Mucosa of rectum (tissue), 2 donors: ENCODE data around the gene AMBRA1.
A peak's percentile ranks its signal among the peaks of the same experiment; 100 is the strongest.

Experiments used
- H3K27ac ChIP-seq, 2 donors: one replicate each; pipeline ENCODE4 v1.7.0; 2013; ENCODE audit warnings: inconsistent platforms in 2 of 2, low read depth in 2 of 2, low read length in 2 of 2
- H3K27me3 ChIP-seq, 2 donors: one replicate each; pipeline ENCODE4 v1.7.0; 2013; ENCODE audit warnings: low read length in 2 of 2; ENCODE audit not compliant: control insufficient read depth in 2 of 2, insufficient read depth in 2 of 2
- H3K36me3 ChIP-seq, 2 donors: one replicate each; pipeline ENCODE4 v1.7.0; 2013; ENCODE audit warnings: low read length in 2 of 2; ENCODE audit not compliant: control insufficient read depth in 2 of 2, insufficient read depth in 2 of 2
- H3K4me1 ChIP-seq, 2 donors: one replicate each; pipeline ENCODE4 v1.7.0; 2013; ENCODE audit warnings: low read length in 2 of 2, mild to moderate bottlenecking in 1 of 2; ENCODE audit not compliant: control insufficient read depth in 2 of 2, insufficient read depth in 2 of 2
- H3K4me3 ChIP-seq, 2 donors: one replicate each; pipeline ENCODE4 v1.7.0; 2013; ENCODE audit warnings: low read length in 2 of 2
- H3K9ac ChIP-seq, 2 donors: one replicate each; pipeline ENCODE4 v1.7.0; 2013; ENCODE audit warnings: low read length in 2 of 2, low read depth in 1 of 2, mild to moderate bottlenecking in 1 of 2
- H3K9me3 ChIP-seq, 2 donors: one replicate each; pipeline ENCODE4 v1.7.0; 2013; ENCODE audit warnings: low read length in 2 of 2; ENCODE audit not compliant: control insufficient read depth in 2 of 2
- donor health status: healthy.
- donor health status: Normal muscosa, but diverticular disease.

Gene AMBRA1

DNA sequence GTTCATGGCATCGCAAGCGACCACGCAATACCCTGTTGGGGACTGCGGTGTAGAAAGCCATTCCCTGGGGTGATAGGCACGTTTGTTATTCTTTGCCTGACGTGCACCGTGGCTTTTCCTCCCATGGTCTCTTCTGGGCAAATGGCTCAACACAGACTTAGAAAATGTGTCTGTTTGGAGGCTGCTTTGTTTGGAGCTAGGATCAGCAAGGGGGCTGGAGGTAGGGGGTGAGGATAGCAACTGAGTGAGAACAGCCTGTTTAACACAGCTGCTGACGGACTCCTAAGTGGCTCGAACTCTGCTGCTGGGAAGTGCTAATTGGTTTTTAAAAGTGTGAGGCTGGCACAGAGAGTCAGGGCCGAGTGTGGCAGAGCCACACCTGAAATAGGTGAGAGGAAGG is 186.2 kb downstream of the AMBRA1 start:
- no peak overlapping the region for H3K27ac ChIP-seq
- no peaks in the 10 kb centered on the region for H3K4me1 ChIP-seq
- no peak overlapping the region for H3K9ac ChIP-seq
- no peaks in the 10 kb centered on the region for H3K27me3 ChIP-seq
- H3K9me3 ChIP-seq, result no peaks in the 10 kb centered on the region
- H3K36me3 ChIP-seq, result peaks cover 41 to 54% of the 10 kb centered on the region in 2 donors
- H3K4me3 ChIP-seq, result no peak overlapping the region

DNA sequence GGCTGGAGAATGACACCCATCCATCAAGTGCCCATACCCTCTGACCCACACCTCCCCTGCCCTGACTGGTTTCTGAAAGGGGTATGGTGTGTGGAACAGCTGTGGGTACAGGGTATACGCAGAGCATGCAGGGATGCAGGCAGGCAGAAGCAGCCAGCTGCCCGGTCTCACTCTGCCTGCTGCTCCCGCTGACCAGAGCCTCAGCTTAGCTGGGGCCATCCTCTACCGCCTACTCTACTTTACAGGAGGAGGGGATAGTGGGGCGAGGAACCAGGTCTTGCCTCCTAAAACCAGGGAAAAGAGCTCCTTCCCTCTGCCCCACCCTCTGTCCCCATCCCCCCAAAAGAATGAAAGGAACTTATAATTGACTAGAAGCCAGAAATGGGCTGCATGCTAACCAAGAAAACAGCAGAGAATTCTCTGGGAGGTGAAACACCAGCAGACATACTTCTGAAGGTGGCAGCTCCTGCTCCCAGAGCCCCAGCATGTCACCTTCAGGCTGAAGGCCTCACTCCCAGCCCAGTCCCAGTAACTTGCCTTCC is 189.3 kb downstream of the AMBRA1 start:
- H3K27ac ChIP-seq, result no peak overlapping the region
- no peak overlapping the region for H3K9ac ChIP-seq
- no peaks in the 10 kb centered on the region for H3K9me3 ChIP-seq
- H3K27me3 ChIP-seq, result no peaks in the 10 kb centered on the region
- H3K36me3 ChIP-seq, result peaks cover 34 to 57% of the 10 kb centered on the region in 2 donors
- H3K4me3 ChIP-seq, result no peak overlapping the region
- no peaks in the 10 kb centered on the region for H3K4me1 ChIP-seq

DNA sequence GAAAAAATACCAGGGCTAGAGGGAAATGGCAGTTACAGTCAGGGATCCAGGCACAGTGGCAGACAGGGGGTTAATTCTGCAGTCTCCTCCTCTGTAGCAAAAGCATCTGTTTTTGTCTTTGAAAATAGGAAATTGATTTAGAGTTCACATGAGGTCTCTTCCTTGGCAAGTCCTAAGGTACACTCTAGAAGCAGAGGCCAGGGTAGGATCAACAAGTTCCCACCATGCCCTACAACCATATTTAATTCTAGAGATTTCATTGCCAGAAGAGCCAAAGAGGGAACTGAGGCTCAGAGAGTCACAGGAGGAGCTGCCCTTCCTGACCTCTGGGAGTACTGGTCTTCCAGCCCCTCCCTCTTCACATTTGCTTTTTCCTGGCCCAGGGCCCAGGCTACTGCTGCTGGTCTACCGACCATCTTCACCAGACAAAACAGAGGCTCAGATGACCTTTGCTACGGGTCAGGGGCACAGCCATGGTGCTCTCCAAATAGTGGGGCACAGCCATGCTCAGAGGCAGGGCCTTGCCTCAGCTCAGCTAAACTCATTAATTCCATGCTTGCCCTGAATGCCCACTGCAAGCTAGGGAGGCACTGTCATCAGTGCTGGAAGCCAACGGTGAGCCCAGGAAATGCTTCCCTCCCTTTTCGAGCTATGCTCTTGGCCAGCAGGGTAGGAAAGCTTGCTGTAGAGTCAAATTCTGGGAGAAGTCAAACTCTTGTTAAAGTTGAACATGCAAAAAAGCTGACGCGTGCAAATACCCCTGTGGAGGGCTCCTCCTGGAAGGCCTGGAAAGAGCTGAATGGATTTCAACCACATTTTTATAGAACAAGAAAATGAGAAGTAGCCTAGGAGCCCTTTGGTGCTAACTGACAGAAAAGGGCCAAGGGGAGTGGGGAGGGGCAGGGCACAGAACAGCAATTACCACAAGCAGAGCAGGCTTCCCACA is 190.6 kb downstream of the AMBRA1 start:
- Histone ChIP-seq H3K27ac (no peak overlapping the region), H3K4me3 (no peak overlapping the region), H3K4me1 (no peaks in the 10 kb centered on the region), H3K9me3 (no peaks in the 10 kb centered on the region), H3K36me3 (peaks cover 25 to 50% of the 10 kb centered on the region in 2 donors), H3K9ac (no peak overlapping the region), H3K27me3 (no peaks in the 10 kb centered on the region)

DNA sequence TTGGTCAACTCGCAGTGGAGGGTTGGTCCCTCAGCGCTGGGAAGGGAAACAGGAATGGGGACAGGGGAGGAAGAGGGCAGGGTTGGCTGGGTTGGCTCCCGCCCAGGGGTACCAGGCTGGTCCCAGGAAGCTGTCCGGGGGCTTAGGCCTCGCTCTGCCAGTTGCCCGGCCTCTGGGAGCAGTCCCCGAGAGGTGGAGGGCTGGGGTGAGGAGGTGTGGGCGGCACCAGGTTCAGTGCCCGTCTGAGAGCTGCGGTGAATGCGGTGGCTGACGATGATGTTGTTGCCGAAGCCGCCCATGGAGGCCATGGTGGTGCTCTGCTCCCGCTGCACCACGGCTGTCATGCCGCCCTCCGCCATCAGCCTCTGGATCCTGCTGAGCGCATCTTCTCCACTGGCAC is 196.3 kb downstream of the AMBRA1 start:
- Histone ChIP-seq H3K27me3 (peaks cover 0 to 3% of the 10 kb centered on the region in 2 donors), H3K9ac (no peak overlapping the region), H3K27ac (no peak overlapping the region), H3K9me3 (no peaks in the 10 kb centered on the region), H3K4me3 (no peak overlapping the region), H3K4me1 (peaks cover 3 to 7% of the 10 kb centered on the region in 2 donors), H3K36me3 (peaks cover 15 to 36% of the 10 kb centered on the region in 2 donors)

DNA sequence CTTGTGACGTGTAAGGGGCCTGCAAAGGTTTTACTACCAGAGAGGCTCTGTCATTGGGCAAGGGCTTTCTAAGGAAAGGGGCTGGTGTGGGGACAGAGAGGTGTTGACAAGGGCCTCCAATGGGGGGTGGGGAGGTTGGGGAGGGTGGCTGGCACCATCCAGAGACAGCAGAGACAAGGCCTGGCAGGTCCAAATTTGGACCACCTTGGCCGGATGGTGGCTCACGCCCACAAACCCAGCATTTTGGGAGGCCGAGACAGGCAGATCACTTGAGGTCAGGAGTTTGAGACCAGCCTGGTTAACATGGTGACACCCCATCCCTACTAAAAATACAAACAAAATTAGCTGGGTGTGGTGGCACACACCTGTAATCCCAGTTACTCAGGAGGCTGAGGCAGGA is 200.1 kb downstream of the AMBRA1 start:
- H3K27me3 ChIP-seq, result peaks cover 20 to 21% of the 10 kb centered on the region in 2 donors
- no peak overlapping the region for H3K27ac ChIP-seq
- H3K4me3 ChIP-seq, result no peak overlapping the region
- peaks cover 10 to 24% of the 10 kb centered on the region in 2 donors for H3K4me1 ChIP-seq
- peaks cover 15 to 22% of the 10 kb centered on the region in 2 donors for H3K36me3 ChIP-seq
- H3K9me3 ChIP-seq, result no peaks in the 10 kb centered on the region
- H3K9ac ChIP-seq, result no peak overlapping the region

DNA sequence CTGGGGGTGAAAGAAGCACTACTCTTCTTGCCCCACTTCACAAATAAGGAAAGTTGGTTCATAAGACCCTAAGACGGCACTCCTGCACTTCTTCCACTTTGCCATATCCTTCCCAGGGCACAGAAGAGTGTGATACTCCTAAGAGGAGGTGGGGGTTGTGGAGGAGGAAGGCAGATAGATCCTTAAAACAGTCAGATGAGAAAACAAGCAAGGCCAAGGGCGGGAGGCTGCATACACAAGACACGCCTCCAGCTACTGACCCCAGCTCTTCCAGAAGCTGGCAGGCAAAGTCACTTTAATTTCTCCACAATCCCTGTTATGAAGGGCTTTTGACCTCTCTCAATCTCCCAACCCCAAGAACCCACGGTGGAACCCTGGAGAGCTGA is 200.6 kb downstream of the AMBRA1 start:
- Histone ChIP-seq H3K27ac (no peak overlapping the region), H3K27me3 (peaks cover 25 to 27% of the 10 kb centered on the region in 2 donors), H3K9me3 (no peaks in the 10 kb centered on the region), H3K4me3 (no peak overlapping the region), H3K36me3 (peaks cover 15 to 22% of the 10 kb centered on the region in 2 donors), H3K4me1 (peaks cover 10 to 24% of the 10 kb centered on the region in 2 donors), H3K9ac (no peak overlapping the region)

DNA sequence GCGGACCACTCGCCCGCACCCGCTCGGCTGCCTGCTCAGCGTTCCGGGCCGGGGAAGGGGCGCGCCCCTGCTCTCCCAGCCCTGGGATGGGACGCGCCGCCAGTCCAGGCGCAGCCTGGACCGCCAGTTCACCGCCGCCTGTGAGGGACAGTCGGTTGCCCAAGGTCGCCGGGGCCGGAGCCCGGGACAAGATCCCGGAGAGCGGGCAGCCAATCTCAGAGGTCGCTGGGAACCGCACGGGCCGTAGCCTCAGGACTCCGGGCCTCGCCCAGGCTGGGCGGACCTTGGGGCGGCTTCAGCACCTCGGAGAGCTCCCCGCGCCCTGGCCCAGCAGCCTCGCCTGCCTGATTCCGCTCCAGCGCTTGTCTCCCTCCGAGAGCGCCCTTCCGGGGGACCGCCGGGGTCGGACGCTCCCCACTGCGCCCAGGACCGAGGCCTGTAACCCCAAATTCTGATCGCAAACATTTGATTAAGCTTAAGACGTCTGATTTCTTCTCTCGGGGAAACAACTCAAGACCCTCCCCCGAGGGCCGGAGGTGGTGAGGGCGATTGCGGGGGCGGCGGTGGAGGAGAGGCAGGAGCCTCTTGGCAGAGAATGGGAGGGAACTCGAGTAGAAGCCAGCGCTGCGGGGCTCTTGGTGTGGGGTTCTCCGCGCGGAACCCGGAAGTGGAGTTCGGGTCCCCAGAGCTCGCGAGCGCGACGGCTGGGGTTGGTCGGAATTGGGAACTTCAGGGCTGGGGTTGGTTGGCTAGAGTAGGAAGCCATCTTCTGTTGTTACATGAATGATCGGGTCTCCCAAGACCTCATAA is 201.2 kb downstream of the AMBRA1 start:
- Histone ChIP-seq H3K4me3 (peak overlapping the region; percentile 26 to 35), H3K9me3 (no peaks in the 10 kb centered on the region), H3K36me3 (peaks cover 9 to 16% of the 10 kb centered on the region in 2 donors), H3K27me3 (peaks cover 30 to 32% of the 10 kb centered on the region in 2 donors), H3K27ac (no peak overlapping the region), H3K9ac (no peak overlapping the region), H3K4me1 (peaks cover 10 to 24% of the 10 kb centered on the region in 2 donors)

DNA sequence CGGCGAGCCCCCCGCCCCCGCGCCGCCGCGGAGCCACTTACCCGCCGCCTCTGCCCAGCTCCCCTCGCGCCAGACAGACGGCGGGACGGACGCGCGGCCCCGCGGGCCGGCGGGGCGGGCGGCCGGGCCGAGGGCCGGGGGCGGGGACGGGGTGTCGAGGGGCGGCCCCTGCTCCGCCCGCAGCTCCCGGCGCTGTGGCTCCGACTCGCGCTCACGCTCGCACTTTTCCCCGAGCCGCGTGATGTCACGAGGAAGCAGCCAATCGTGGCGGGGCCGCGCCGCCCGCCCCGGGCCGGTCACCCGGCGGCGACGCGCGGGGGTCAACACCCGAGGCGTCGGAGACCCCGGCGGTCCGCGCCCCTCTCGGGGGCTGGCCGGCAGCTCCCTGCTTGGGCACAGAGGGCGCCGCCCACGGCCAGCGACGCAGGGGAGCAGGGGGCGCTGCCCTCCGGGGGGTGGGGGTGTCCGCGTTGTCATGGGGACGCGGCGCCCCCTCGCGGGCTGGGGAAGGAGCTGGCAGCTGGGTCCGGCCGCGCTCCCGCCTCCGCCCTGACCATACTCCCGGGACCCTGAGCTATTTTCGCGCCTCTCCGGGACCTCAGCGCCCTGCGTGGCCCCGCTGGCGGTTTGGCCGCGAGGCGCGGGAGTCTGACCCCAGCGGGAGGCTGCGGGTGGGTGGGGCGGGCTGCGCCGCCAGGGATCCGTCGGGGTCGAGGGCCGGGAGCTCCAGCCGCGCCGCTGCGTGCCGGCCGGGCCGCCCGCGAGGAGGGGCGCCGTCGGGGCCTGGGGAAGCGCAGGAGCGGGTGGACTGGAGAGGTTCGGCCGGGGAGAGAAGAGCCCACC is 202.0 kb downstream of the AMBRA1 start, which contains the start of gene CHRM4:
CHRM4 (minus strand) TSS at position 199 of the 843 bp plus-strand sequence. CDS start 5,219 bp downstream, outside the sequence.
- Histone ChIP-seq H3K4me1 (peaks cover 10 to 24% of the 10 kb centered on the region in 2 donors), H3K27me3 (peaks cover 34 to 40% of the 10 kb centered on the region in 2 donors), H3K4me3 (peak within 1 kb of the TSS; percentile 26 to 46), H3K9ac (no peak within 1 kb of the TSS), H3K27ac (no peak within 1 kb of the TSS), H3K9me3 (no peaks in the 10 kb centered on the region), H3K36me3 (peaks cover 3 to 8% of the 10 kb centered on the region in 2 donors)

DNA sequence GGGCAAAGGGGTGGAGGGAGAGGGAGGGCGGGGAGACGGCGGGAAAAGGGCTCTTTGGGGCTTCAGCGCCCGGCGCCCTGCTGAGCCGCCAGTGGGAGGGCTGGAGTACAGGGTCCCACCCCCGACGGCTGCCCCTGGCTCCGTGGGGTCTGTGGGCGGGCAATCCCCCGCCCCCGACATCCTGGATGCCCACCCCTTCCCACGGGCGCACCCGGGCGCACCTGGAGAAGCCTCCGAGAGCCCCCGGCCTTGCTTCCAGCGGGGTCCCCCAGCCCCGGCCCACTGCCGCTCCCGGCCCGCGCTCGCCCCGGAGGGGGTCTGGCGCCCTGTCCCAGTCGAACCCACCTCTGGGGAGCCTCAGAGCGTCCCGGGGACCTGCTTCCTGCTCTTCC is 202.6 kb downstream of the AMBRA1 start:
- no peak overlapping the region for H3K27ac ChIP-seq
- no peak overlapping the region for H3K9ac ChIP-seq

More for the DNA sequence above, 202.6 kb downstream of the AMBRA1 start:
- Histone ChIP-seq H3K4me1 (peaks cover 10 to 24% of the 10 kb centered on the region in 2 donors), H3K4me3 (no peak overlapping the region), H3K27me3 (peaks cover 34 to 45% of the 10 kb centered on the region in 2 donors), H3K9me3 (no peaks in the 10 kb centered on the region), H3K36me3 (peaks cover 3% of the 10 kb centered on the region in 2 donors)
